Jurkat, Clone E6-1 (cell line): ENCODE data around the gene JAM2. TPM values are rescaled to one million over a fixed set of nuclear protein-coding genes. Genes with fewer than 3 reads are reported as not detected.
"Not testable (repeated sequence)": the region's sequence is repeated elsewhere in the genome, so short reads cannot be mapped to it uniquely, and the experiment has no call there.

Source experiments
- DNase-seq: peaks from one replicate; pipeline ENCODE4 v3.0.0-alpha.2; 2011; ENCODE audit warnings: low read depth, low spot score
- H3K4me3 ChIP-seq: 2 replicates; pipeline ENCODE4 v1.5.1; 2011; ENCODE audit warnings: mild to moderate bottlenecking, low read length, control low read depth, moderate library complexity
- polyA plus RNA-seq: library from polyadenylated mRNA; unstranded; fragments of >200 nt; gene quantifications from one replicate; pipeline ENCODE4 v1.2.1, GENCODE V29; 2012; ENCODE audit warnings: missing spikeins; ENCODE audit not compliant: insufficient read length, insufficient read depth

Gene JAM2, protein sequence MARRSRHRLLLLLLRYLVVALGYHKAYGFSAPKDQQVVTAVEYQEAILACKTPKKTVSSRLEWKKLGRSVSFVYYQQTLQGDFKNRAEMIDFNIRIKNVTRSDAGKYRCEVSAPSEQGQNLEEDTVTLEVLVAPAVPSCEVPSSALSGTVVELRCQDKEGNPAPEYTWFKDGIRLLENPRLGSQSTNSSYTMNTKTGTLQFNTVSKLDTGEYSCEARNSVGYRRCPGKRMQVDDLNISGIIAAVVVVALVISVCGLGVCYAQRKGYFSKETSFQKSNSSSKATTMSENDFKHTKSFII
- 1.1 TPM for polyA plus RNA-seq

DNA sequence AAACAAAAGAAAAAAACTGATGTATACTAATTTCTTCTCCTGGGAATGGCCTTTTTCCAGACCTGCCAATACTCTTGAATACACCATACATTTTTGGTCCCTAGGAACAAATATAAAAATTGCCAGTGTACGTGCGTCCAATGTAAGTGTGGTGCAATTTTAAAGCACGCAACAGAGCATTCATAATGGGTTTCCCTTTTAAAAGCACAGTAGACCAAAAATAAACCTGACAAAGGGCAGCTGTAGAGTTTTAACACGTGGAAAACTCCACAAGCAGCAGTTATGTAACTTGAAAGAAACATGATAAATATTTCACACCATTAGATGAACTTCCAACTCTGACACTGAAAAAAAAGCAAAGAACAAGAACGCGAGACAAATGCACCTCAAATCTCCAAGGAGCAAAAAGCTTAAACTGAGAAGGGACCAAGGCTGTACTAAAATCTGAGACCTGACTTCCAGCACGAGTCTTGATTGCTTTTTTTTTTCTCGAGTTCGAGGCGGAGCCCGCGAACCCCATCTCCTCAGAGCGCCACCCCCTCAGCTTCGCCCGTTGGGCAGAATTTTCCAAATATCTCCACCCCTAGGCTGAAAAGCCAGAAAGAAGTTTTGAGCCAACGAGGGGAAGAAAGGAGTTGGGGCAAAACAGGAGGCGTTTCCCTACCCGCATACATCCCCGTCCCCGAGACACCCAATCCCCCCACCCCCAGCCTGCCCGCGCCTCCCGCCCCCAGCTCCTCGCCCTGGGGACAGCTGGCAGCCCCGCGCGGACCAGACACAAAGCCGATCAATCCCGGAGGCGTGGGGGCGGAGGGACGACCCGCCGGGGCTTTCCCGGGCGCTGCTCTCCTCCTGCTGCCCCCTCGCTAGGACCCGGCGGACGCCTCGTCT lies at the start of gene JAM2:
Gene JAM2, plus strand, starts transcription at position 599 of the 891 bp plus-strand sequence. CDS start 564 bp downstream, outside the sequence.
- peak within 1 kb of the TSS; percentile 55 for H3K4me3 ChIP-seq
- no peak for DNase-seq

GRCh38 chr21:25589887-25590286 lies 49.2 kb upstream of the JAM2 start:
- DNase-seq = no peak
- no peak overlapping the region for H3K4me3 ChIP-seq

DNA sequence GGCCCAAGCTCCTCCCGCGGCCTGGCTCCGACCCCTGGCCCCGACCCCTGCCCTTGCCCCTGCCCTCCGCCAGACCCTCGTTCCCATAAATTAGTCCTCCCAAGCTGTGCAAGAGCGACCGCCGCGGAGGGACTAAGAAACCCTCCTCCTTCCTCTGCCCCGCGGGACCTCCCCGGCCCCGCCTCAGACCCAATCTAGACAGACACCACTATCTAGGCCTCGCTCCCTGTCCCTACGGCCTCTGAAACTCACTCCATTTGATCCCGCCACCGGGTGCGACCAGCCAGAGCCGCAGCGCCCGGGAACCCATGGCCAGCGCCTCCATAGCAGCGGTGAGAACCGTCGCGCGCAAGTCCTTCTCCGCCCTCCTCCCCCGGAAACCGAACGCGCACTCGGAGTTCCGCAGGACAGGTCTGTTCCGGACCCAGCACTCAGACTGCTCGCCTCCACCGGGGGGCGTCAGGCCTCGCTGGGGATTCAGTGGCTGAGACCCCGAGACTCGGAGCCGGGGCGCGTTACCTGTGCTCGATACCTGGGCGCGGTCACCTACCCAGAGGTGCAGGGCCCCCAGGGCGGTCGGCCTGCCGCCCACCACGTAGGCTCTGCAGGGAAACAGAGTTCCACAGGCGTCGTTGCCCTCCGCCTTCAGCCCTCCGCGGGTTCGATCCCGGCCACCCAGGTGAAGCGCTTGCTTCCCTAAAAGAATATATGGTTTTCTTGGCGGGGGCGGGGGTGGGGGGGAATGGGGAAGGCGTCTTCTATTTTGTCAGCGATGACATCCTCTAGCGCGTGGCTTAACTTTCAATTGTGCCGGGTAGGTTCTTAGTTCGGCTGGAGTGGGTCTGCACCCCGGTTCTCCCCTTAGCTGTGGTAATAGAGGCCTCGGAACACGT lies 31.7 kb upstream of the JAM2 start, which contains the start of gene MRPL39:
Gene MRPL39, minus strand, starts transcription at position 331 of the 893 bp plus-strand sequence. Its CDS starts 6 bp downstream, at position 325.
- DNase-seq = peak; percentile 85
- H3K4me3 ChIP-seq = peak within 1 kb of the TSS; percentile 95

DNA sequence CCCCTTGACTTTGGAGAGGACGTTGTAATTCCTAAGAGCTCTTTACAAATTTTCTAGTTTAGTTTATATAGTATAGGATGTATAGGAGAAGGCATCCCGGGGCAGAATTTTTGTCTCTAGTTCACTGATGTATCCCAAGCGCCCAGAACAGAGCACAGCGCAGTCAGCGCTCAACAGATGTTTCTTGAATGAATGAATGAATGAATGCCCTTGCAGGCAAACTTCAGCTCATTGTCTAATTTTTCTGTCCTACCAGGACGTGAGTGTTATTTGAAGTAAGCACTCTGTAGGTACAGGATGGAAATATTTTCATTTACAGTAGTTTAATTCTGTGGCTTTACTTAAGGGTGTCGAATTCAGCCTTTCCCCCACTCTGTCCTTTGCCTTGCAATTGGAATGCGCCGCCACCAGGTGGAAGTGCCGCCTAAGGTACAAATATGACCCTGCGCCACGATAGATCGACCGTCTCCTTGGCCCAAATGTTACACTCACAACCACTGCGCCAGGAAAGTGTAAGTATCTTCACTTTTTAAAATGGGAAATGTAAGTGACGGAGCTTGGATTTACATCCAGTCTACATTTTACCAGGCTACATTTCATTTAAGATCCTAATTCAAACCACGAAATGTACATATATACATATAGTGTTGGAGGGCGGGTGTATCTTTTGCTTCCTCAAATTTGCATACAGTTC lies 30.9 kb upstream of the JAM2 start:
- peak; percentile 80 for DNase-seq
- H3K4me3 ChIP-seq = peak overlapping the region; percentile 95

- no peak for DNase-seq
- no peak overlapping the region for H3K4me3 ChIP-seq
Measured at GRCh38 chr21:25614441-25614840, 24.6 kb upstream of the JAM2 start.

- H3K4me3 ChIP-seq = no peak overlapping the region
- DNase-seq = no peak
Measured at GRCh38 chr21:25615880-25616279, 23.2 kb upstream of the JAM2 start.

DNA sequence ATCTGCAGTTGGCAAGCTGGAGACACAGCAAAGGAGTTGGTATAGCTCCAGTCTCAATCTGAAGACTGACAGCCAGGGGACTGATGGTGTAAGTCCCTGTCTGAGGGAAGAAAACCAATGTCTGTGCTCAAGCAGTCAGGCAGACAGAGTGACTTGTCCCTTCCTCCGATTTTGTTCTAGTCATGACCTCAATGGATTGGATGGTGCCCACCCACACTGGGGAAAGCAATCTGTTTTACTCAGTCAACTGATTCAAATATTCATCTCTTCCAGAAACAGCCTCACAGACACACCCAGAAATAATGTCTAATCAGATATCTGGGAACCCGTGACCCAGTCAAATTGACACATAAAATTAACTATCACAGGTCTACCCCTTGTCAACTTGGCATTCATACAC lies 19.9 kb upstream of the JAM2 start:
- no peak for DNase-seq
- no peak overlapping the region for H3K4me3 ChIP-seq

DNA sequence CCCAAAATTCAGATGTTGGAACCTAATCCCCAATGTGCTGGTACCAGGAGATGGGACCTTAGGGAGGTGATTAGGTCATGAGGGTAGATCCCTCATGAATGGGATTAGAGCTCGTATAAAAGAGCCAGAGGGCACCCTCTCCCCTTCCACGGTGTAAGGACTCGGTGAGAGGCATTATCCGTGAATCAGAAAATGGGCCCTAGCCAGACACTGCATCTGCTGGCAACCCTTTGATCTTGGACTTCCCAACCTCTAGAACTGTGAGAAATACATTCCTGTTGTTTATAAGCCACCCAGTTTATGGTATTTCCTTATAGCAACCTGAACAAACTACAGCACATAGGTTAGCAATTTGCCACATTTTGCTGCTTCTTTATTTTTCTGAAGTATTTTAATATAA lies 14.5 kb upstream of the JAM2 start:
- no peak overlapping the region for H3K4me3 ChIP-seq
- DNase-seq = no peak

DNA sequence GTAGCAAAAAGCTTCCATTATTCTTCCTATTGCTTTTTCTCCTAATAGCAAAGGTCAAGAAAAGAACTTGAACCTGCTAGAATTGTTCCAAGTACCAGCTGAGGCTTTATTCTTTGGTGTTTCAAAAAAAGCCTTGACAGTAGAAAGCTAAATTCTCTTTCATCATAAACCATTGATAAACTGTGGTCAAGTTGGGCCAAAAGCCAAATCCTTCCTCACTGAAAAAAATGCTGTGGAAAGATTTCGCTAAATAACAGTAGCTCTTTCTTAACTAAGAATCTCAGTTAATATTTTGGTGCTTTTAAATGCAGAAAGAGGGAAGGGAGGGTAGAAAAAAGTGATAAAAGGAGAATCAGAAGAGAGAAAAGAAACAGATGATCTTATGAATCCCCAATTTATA lies 14.0 kb upstream of the JAM2 start:
- H3K4me3 ChIP-seq = no peak overlapping the region
- DNase-seq = no peak

DNA sequence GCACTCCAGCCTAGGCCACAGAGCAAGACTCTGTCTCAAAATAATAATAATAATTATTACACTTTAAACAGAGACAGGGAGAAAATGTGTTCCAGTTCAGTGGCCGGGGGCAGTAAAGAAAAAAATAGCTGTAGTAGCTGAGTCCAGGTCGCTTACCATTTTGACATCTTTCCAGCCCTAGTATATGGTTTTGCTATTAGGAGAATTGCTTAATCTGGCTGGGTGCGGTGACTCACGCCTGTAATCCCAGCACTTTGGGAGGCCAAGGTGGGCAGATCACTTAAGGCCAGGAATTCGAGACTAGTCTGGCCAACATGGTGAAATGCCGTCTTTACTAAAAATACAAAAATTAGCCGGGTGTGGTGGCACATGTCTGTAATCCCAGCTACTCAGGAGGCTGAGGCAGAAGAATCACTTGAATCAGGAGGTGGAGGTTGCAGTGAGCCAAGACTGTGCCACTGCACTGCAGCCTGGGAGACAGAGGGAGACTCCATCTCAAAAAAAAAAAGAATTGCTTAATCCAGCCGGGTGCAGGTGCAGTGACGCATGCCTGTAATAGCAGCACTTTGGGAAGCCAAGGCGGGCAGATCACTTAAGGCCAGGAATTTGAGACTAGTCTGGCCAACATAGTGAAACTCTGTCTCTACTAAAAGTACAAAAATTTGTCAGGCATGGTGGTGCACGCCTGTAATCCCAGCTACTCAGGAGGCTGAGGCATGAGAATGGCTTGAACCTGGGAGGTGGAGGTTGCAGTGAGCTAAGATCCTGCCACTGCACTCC lies 13.1 kb upstream of the JAM2 start:
- H3K4me3 ChIP-seq, DNase-seq: not testable (repeated sequence)

- no peak overlapping the region for H3K4me3 ChIP-seq
- DNase-seq = no peak
Measured at GRCh38 chr21:25626757-25627156, 12.3 kb upstream of the JAM2 start.

GRCh38 chr21:25632296-25632695 lies 6.8 kb upstream of the JAM2 start:
- H3K4me3 ChIP-seq = no peak overlapping the region
- DNase-seq = no peak

DNA sequence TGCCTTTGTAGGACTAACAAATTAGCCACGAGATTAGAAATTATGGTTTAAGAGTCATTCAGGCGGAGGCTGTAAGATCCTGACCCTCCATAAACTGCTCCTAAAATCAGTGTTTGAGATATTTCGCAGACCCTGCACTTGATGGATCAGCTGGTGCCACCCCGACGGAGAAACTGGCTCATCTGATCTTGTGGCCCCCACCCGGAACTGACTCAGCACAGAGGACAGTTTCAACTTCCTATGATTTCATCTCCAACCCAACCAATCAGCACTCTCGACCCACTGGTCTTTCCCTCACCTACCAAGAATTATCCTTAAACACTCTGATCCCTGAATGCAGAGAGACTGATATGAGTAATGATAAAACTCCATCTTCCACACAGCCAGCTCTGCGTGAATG lies 3.7 kb upstream of the JAM2 start:
- no peak for DNase-seq
- H3K4me3 ChIP-seq = no peak overlapping the region

DNA sequence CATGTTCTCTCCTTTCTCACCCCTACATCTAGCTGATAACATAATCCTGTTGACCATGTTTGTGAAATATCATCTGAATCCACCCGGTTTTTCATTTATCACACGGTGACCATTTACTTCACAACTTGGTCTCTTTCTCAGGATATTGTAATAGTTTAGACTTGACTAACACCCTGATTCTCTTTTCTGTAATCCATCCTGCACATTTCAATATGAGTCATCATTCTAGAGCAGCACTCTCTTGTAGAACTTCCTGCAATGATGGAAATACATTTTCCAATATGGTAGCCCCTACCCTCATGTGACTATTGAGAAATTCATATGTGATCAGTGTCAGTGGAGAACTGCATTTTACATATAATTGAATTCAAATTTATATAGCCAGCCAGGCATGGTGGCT lies 2.3 kb upstream of the JAM2 start:
- no peak for DNase-seq

GRCh38 chr21:25637851-25638659 lies 1.0 kb upstream of the JAM2 start:
- no peak for DNase-seq
- no peak overlapping the region for H3K4me3 ChIP-seq

More for the DNA sequence above, 2.3 kb upstream of the JAM2 start:
- H3K4me3 ChIP-seq = no peak overlapping the region

DNA sequence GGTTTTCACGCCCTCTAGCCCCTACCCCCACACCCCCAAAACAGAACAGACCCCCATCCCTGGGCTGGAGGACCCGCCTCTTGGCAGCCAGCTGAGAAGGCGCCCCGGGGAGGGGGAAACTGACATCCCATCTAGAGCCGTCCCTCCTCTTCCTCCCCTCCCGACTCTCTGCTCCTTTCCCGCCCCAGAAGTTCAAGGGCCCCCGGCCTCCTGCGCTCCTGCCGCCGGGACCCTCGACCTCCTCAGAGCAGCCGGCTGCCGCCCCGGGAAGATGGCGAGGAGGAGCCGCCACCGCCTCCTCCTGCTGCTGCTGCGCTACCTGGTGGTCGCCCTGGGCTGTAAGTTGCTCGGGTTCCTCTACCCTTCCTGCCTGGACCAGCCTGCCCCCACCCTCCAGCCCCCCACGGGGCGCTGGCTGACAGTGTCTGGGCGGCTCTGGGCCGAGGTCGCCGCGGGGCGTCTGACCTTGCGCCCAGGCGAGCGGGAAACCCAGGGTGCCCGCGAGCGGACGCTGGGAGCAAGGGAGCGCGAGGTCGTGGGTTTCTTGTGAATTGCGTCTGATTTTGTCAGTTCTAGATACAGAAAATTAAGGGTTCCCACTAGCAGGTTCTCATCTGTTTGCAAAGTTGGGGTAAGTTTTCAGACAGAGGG lies 618 bp downstream of the JAM2 start:
- DNase-seq = peak; percentile 19
- H3K4me3 ChIP-seq = peak overlapping the region; percentile 55
